HG02840 (cell line): Measurements from ENCODE around the gene CCSAP.

Experiments used
- ATAC-seq: cut with Tn5 transposase; IDR thresholded peaks from one replicate; pipeline ENCODE4 v1.9.1; 2021; ENCODE audit warnings: mild to moderate bottlenecking, moderate library complexity, moderate number of reproducible peaks; ENCODE audit not compliant: unreplicated experiment, low FRiP score

CCSAP gene

GRCh38 chr1:229365569-229365968 is 22.7 kb upstream of the CCSAP start:
- no peak for ATAC-seq

DNA sequence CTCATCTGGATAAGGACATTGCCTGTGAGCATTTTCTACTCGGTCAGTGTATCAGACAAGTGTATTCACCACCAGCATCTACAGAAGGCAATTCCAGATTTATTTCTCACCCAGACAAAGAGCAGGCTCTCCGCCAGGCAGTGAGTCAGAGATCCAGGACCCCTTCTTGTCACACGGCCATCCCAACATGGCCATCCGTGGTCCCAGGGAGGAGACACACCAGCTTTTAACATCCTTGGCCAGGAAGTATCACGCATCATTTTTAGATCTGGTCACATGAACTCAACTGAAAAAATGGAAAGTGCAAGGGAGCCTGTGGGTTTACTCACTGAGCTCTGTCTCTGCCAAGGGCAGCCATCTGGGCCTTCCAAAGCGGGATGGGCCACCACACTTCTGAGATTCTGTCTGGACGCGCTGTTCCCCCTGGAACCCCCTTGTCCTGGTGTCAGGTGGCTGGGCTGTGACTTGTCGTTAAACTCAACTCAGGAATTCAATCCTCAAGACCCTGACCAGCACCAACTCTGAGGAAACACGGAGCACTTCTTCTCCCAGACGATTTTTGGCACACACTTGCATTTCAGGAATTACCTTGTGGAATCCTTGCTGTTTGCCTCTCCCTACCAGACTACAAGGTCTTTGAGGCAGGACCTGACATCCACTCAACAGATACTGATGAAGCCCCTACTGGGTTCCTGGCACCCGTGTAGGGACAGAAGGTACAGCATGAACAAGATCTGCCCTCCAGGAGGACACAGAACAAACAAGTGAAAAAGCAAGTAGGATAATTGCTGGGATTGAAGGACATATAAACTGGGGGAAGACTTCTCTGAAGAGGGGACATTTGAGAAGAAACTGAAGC is 21.6 kb upstream of the CCSAP start:
- no peak for ATAC-seq

DNA sequence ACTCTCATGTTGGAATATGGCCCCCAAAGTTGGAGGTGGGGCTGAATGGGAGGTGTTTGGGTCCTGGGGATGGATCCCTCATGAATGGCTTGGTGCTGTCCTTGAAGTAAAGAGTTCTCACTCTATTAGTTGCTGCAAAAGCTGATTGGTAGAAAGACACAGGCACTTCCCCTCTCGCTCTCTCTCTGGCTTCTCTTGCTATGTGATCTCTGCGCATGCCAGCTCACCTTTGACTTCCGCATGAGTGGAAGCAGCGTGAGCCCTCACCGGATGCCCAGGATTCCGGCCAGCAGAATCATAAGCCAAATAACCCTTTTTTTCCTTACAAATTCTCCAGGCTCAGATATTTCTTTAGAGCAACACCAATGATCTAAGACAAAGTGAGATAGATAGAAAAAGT is 20.9 kb upstream of the CCSAP start:
- no peak for ATAC-seq

DNA sequence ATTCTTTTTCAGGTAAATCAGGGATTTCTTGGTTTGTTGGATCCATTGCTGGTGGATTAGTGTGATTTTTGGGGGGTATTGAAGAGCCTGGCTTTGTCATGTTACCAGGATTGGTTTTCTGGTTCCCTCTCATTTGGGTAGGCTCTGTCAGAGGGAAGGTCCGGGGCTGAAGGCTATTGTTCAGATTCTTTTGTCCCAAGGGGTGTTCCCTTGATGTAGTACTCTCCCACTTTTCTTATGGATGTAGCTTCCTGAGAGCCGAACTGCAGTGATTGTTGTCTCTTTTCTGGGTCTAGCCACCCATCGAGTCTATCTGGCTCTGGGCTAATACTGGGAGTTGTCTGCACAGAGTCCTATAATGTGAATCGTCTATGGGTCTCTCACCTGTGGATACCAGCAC is 17.6 kb upstream of the CCSAP start:
- ATAC-seq: no peak

DNA sequence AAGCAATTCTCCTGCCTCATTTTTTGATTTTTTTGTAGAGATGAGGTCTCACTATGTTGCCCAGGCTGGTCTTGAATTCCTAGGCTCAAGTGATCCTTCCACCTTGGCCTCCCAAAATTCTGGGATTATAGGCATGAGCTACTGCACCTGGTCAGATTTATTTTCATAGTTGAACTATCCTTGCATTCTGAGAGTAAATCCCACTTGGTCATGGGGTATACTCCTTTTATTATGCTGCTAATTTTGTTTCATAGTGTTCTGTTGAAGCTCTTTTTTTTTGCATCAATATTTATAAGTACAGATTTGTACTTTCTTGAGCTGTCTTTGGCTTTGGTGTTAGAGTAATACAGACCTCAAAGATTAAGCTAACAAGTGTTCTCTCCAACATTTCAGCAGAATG is 12.8 kb upstream of the CCSAP start:
- ATAC-seq: no peak

DNA sequence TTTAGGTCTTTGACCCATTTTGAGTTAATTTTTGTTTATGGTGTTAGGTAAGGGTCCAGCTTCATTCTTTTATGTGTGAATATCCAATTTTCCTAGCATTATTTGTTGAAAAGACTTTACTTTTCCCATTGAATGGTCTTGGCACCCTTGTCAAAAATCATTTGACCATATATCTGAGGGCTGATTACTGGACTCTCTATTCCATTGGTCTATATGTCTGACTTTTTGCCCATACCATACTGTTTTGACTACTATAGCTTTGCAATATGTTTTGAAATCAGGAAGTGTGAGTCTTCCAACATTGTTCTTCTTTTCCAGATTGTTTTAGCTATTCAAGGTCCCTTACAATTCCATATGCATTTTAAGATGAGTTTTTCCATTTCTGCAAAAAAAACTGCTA is 11.4 kb upstream of the CCSAP start:
- ATAC-seq: no peak

DNA sequence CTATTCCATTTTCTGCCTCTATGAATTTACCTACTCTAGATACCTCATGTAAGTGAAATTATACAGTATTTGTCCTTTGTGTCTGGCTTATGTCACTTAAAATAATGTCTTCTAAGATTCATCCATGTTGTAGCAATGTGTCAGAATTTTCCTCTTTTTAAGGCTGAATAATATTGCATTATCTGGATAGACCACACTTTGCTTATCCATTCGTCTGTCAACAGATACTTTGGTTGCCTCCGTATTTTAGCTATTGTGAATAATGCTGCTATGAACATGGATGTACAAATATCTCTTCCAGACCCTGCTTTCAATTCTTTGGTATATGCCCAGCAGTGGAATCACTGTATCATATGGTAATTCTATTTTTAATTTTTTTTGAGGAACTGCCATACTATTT is 10.1 kb upstream of the CCSAP start:
- ATAC-seq: no peak

DNA sequence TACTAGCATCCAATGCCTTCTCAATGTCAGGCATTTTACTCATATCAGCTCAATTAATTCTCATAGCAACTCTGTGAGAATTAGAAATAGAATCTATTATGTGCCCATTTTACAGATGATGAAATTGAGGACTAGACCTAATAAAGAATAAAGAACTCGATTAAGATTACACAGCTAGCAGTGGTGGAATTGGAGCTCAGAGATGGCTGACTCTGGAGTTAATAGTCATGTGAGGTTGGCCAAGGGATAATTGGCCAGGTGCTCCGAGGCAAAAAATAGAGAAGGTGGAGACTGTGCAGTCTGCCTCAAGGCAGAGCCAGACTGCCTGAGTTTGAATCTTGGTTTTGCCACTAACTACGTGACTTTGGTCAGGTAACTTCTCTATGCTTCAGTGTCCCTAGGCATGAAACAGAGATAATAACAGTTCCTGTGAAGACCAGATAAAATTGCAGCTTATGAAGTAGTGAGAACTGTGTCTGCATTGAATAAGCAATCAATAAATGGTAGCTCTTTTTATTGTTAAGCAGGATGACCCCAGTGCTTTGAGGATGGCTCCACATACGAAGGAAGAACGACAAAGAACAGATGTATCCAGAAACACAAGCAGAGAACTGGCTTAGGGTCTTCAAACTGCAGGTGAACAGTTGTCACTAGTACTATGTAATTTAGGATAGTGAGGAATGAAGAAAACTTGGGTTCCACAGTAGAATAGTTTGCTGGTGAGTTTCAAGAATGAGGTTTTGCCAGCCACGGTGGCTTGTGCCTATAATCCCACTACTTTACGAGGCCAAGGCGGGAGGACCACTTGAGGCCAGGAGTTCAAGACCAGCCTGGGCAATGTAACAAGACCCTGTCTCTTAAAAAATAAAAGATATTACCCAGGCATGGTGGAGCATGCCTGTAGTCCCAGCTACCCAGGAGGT is 6.9 kb upstream of the CCSAP start:
- no peak for ATAC-seq

DNA sequence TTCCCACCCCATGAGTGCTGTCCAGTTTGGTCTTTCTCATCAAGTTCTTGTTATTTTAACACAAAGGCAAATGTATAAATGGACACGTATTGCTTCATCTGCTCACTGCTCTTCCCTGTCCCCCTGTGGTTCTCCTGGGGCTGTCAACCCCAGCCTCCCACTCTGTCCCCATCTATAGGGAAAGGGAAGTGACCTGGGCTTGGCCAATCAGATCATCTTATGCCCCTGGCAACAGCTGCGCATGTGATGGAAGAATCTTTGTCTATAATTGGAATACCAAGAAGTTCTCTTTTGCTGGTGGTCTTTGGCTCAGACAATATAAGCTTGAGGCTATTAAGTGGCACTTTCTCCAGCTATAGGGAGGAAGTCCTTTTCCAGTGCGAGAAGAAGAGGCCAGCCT is 4.7 kb upstream of the CCSAP start:
- ATAC-seq: no peak

- ATAC-seq: no peak
Measured at GRCh38 chr1:229344937-229345684, 2.3 kb upstream of the CCSAP start.

DNA sequence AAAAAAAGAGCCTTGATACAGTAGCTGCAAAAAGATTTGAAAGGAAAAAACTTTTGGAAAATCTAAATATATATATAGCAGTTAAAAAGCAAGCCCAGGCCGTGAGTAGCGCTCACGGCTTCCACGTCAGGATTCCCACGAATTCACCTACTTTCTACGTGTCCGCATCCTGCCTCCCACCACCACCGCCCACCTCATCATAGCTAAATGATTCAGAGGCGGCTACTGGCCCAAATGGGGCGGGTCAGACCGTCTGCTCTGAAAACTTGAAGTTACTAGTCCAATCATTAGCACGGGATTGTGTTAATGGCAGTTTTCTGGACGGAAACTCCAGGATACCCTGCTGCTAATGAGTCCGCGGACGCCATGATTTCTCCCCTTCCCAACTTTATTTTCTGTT is 1.3 kb upstream of the CCSAP start:
- ATAC-seq: no peak

GRCh38 chr1:229341774-229342655 is 832 bp downstream of the CCSAP start:
- ATAC-seq: peak; percentile 63

GRCh38 chr1:229340496-229340895 is 2.4 kb downstream of the CCSAP start:
- no peak for ATAC-seq

DNA sequence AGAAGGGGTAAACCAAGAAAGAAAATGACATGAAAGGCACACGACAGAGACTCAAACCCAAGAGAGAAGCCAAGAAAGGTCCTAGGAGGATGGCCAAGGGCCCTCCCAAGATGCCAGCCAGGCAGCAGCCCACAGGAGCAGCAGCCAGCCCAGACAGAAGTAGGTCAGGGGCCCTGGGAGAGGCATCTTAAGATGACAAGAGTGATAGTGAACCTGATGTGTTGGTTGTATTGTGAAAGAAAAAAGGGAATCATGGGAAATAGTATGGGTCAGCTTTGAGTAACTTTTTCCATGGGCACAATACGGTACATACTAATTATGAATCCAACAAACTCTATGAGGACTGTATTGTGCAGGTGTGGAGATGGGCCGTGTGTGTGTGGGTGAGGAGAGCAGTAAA is 3.3 kb downstream of the CCSAP start:
- ATAC-seq: no peak

DNA sequence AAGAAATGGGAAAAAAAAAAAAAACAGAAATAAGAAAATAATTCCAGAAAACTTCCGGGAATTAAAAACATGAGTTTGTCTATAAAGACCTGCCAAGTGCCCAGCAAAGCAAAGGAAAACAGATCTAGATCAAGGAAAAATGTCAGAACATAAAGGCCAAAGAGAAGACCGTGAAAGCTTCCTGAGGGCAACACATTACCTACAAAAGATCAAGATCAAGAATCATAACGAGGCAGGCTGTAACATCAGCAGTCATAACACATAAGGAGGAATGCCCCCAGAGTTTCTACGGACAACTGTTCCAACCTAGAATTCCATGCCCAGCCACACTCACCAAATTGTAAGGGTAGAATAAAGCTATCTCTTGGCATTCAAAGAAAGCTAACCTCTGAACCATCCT is 3.8 kb downstream of the CCSAP start:
- ATAC-seq: no peak

GRCh38 chr1:229336345-229336744 is 6.5 kb downstream of the CCSAP start:
- no peak for ATAC-seq

- no peak for ATAC-seq
Measured at GRCh38 chr1:229334716-229335115, 8.1 kb downstream of the CCSAP start.

- no peak for ATAC-seq
Measured at GRCh38 chr1:229334269-229334668, 8.6 kb downstream of the CCSAP start.

DNA sequence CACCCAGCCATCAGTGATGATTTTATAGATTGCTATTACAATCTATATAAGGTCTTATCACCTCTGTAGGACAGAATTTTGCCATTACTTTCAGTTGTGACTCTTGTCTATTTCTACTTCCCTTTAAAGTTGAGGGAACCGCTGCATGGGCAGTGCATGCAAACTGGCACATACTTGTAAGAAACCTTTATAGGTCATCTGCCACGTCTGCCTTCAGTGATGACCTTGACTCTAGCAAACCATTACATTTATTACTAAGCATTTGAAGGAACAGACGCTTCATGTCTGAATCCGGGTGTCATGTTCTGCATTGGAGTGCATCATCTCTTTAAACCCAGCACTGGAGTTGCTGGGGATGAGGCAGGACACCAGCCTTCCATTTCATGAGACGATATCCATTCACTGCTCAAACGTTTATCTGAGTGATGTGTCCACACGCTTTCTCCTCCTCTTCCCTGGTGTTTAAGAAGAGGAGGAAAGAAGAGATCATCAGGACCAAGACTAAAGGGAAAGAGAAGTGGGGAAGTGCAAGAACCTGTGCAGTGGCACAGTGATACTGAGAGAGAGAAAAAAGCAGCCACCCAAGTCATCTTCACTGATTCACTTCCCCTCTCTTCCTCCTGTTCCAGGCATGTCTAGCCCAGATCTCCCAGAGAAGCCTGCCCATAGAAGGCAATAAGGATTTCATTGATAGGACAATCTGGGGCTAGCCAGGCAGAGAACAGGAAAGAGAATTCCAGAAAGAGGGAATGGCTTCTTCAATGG is 14.1 kb downstream of the CCSAP start:
- no peak for ATAC-seq
